GM21786 (cell line): ENCODE measurements around the gene CFAP251.
"Not testable (repeated sequence)": the region's sequence is repeated elsewhere in the genome, so short reads cannot be mapped to it uniquely, and the experiment has no call there.

Source experiments
- ATAC-seq: cut with Tn5 transposase; IDR thresholded peaks from one replicate; pipeline ENCODE4 v1.9.1; 2021; ENCODE audit not compliant: unreplicated experiment

Gene CFAP251

GRCh38 chr12:121903202-121903601 is 15.2 kb upstream of the CFAP251 start:
- no peak for ATAC-seq

- ATAC-seq, result no peak
These were observed 12.6 kb upstream of the CFAP251 start for GRCh38 chr12:121905746-121906145.

DNA sequence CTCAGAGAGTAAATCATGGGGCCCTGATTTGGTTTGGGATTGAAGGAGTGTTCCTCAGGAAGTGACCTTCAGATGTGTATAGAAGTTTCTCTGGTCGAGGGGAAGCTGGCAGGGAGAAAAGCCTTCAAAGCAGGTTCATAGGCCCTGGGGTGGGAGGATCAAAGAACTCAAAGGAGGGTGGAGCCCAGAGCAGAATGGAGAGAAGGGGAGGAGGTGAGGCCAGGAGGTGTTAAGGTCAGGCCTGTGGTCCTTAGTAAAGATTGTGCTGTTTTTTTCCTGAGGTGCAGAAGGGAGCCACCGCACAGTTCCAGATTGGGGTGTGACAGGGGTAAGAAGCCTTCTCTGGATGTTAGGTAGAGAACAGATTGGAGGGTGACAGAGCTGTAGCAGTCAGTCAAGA is 9.7 kb upstream of the CFAP251 start:
- no peak for ATAC-seq

- no peak for ATAC-seq
These were observed 6.4 kb upstream of the CFAP251 start for GRCh38 chr12:121911824-121912585.

- no peak for ATAC-seq
These were observed 2.5 kb upstream of the CFAP251 start for GRCh38 chr12:121915841-121916321.

DNA sequence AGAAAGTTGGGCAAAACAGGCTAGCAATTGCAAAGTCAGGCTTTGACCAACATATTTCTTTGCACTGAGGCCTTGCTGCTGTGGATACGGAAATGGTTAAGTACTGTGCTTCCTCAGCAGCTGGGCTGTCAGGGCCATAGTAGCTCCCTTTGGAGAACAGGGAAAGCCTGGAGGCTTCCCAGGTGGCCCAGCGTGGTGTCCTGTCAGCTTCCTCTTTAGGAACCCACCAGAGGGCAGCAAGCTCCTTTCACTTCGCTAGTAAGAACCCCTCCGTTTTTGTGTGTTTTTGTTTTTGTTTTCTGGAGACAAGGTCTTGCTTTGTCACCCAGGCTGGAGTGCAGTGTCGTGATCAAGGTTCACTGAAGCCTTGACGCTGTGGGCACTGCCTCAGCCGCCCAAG is 1.7 kb upstream of the CFAP251 start:
- ATAC-seq, result no peak

DNA sequence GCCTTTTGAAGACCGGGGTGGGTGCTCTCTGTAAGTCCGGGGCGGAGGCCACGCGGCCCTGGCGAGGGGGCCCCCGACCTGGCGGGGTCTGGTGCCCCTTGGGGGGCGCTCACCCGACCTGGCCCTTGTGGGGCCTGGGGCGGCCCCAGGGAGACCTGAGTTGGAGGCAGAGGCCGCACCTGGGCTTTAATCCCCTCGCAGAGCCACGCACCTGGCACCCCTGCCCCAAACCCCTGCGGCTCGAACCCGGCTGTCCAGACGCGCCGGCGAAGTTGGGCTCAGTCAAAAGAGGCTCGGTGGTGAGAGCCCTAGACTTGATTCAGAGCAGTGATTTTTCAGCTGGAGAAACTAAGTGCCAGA is 267 bp downstream of the CFAP251 start:
- peak; percentile 27 for ATAC-seq

GRCh38 chr12:121921066-121921465 is 2.7 kb downstream of the CFAP251 start:
- ATAC-seq, result no peak

DNA sequence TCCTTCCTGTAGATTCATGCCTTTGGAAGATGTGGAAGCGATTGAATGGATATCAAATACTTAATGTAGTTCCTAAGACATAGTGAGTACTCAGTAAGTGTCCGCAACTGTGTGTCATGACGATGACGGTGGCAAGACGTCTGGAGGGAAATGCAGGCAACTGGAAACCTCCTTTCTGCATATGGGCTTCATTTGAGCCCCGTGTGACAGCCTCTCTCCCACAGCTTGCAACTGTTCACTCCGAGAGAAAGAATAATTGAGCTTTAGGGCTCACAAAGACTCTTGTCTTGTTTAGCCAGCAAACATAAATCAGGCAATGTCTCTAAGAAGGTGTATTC is 6.9 kb downstream of the CFAP251 start:
- ATAC-seq, result no peak

DNA sequence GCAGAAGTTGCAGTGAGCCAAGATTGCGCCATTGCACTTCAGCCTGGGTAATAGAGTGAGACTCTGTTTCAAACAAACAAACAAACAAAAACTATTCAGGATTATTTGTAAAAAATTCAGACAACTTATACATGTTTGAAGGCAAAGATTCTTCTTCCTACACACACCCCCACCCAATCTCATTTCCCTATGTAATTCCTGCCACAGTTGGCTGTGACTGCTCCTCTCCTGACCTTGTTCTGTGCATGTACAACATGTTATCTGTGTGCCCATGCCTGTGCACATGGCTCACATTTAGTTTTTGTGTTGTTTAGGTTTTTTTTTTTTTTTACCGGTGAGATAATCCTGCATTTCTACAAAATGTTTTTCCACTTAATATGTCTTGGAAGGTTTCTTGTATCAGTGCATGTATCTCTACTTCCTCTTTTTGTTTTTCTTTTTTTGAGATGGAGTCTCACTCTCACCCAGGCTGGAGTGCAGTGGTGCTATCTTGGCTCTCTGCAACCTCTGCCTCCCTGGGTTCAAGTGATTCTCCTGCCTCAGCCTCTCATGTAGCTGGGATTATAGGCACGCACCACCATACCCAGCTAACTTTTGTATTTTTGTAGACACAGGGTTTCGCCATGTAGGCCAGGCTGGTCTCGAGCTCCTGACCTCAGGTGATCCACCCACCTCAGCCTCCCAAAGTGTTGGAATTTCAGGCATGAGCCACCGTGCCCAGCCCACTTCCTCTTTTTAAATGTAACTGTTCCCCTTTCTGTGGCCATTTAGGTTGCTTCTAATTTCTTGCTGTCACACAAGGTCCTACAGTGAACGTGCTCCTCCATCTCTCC is 8.7 kb downstream of the CFAP251 start:
- ATAC-seq, result peak; percentile 48

DNA sequence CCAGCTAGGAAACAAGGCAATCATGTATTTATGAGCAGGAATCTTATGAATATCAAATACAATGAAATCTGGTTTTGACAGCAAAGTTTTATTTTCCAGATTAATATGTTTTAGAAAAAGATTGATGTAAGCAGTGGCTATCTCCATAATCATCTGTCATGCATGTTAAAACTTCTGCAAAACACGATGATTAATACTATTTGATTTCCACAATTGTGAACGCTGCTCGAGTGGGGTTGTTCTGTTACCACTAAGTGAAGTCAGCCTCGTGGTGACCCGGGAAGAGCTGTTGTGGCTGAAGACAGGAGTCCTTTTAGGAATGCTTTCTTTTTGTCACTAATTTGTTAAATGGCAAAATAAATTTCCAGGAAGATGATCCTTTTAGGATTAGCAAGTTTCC is 9.4 kb downstream of the CFAP251 start:
- no peak for ATAC-seq

DNA sequence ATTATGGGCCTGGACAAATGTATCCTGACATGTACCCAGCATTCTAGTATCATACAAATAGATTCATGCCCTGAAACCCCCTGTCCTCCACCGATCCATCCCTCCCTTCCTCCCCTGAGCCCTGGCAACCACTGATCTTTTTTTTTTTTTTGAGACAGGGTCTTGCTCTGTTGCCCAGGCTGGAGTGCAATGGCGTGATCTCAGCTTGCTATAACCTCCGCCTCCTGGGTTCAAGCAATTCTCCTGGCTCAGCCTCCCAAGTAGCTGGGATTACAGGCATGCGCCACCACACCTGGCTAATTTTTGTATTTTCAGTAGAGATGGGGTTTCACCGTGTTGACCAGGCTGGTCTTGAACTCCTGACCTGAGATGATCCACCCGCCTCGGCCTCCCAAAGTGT is 11.2 kb downstream of the CFAP251 start:
- ATAC-seq, result not testable (repeated sequence)

DNA sequence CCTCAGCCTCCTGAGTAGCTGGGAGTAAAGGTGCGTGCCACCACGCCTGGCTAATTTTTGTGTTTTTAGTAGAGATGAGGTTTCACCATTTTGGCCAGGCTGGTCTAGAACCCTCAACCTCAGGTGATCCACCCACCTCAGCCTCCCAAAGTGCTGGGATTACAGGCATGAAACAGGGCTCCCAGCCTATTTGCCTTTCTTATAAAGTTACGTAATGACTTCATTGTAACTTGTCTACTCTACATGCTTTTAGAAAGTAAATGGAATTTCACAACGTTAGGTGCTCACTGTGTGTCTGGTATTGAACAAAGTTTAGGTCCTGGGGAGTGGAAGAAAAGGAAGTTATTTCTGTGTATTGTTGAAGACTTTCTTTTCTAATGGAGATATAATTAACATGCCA is 12.5 kb downstream of the CFAP251 start:
- no peak for ATAC-seq

DNA sequence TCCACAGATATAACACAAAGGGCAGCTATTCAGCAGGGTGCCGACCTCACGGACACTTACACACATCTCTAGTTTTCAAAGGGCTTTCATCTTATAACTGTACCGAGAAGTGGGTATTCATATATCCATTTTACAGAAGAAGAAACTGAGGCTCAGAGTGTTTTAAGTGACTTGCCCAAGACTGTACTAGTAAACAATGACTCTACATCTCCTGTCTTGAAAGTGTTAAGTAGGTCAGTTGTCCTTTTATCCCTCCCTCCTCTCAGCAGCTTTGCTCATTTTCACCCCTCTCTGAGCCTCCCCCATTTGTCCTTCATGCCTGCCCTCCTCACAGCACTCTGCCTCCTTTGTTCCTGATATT is 13.8 kb downstream of the CFAP251 start:
- ATAC-seq, result no peak

DNA sequence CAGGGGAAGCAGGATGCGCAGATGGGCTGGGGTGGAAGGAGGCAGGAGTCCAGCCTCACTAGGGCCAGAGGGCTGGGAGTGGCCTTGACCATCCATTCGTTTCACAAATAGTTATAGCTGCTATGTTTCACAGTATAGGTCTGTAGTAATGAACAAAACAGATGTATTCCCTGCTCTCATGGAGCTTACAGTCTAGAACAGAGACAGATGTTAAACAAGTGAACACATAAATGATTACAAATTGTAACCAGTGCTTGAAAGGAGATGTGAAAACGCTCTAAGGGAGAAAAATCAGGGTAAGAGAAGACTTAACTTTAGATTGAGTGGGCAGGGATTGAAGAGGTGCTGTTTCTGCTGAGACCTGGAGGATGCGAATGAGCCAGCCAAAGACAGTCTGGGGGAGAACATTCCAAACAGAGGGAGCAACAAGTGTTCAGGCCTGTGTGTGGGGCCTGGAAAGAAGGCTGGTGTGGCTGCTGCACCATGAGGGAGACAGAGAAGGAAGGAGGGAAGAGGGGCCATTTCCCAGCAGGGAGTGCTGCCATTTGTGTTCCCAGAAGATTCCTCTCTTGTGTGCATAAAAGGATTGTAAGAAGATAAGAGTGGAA is 14.6 kb downstream of the CFAP251 start:
- no peak for ATAC-seq

DNA sequence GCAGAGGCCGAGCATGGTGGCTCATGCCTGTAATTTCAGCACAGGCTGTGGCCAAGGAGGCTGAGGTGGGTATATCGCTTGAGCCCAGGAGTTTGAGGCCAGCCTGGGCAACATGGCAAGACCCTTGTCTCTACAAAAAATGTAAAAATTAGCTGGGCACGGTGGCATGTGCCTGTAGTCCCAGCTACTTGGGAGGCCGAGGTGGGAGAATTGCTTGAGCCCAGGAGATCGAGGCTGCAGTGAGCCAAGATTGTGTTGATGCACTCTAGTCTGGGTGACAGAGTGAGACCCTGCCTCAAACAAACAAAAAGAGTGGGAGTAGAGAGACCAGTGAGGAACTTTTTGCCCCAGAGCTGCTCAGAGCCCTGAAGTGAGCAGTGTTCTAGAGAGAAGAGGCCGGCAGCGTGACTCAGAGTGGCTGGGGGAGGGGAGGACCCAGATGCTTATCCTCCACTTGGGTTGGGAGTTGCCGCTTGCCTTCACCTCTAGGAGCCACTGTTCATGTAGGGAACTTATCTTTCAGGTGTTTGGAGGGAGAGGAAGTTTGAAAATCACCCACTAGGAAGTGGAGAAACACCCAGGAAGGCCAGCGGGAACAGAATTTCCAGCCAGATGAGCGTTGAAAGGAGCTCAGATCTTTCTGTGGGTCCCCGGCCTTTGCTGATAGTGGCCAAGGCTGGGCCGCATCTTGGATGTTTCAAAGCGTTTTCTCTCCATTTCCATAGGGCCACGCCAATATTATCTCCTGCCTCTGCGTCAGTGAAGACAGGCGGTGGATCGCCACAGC is 15.3 kb downstream of the CFAP251 start:
- ATAC-seq, result no peak

DNA sequence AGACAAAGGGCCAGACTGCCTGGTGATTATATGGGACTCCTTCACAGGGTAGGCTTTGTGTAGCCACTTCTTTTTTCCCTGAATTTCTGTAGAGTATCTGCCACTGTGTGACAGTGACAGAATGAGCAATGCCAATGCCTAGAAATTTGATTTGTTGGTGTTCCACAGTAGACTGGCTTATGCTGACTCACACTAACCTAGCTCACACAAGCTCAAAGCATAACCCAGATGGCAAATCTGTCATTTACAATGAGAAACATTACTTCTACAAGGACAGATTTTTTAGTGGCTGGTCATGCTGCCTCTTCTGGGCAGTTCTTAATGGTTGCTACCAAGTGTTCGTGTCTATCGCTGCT is 15.9 kb downstream of the CFAP251 start:
- no peak for ATAC-seq

DNA sequence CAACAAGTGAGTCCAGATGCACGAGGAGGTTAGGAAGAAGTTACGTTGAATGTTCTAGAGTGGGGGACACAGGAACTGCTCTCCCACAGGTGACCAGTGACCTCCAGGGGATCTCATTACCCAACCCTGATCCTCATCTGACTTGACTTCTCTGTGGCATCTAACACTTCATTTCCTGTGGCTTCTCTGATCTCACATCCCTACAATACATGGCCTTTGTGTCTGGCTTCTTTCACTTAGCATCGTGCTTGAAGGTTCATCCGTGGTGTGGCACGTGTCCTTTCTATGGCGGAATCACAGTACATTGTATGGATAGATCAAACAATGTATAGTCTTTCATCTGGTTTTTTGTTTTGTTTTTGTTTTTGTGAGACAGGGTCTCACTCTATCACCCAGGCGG is 19.3 kb downstream of the CFAP251 start:
- ATAC-seq, result no peak

- ATAC-seq, result peak; percentile 64
These were observed 20.8 kb downstream of the CFAP251 start for GRCh38 chr12:121939186-121939585.

- no peak for ATAC-seq
These were observed 21.8 kb downstream of the CFAP251 start for GRCh38 chr12:121939992-121940766.
